ENCODE data around the gene SLCO2B1.

DNA sequence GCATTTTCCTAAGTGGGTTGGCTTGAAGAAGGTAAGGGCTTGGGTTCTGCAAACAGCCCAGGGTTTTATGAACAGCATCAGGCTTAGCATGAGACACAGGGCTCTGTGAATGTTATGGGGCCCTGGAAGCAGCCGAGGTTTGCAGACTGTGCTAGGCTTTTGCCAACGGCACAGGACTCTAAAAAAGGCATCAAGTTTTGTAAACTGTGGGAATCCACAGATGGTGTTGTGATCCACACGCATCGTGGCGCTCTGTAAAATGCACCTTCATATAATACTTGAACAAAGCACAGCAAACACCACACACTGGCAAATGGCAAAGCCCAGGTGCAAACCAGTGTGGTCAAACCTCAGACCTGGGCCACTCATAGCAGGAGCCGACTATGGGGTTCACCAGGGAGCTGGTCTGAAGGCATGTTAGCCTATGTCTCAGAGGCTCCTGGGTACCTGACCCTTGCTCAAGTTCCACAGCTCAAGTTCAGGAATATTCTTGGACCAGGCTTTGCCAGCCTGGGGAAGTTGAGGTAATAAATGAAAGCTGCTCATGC is 2.4 kb upstream of the SLCO2B1 start:
- TF ChIP-seq, protein P1, sequence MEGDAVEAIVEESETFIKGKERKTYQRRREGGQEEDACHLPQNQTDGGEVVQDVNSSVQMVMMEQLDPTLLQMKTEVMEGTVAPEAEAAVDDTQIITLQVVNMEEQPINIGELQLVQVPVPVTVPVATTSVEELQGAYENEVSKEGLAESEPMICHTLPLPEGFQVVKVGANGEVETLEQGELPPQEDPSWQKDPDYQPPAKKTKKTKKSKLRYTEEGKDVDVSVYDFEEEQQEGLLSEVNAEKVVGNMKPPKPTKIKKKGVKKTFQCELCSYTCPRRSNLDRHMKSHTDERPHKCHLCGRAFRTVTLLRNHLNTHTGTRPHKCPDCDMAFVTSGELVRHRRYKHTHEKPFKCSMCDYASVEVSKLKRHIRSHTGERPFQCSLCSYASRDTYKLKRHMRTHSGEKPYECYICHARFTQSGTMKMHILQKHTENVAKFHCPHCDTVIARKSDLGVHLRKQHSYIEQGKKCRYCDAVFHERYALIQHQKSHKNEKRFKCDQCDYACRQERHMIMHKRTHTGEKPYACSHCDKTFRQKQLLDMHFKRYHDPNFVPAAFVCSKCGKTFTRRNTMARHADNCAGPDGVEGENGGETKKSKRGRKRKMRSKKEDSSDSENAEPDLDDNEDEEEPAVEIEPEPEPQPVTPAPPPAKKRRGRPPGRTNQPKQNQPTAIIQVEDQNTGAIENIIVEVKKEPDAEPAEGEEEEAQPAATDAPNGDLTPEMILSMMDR (IDR thresholded peaks at IDR 0.05): no peak
- no peak for TF ChIP-seq POLR2A (IDR thresholded peaks at IDR 0.05)

Measured in heart left ventricle (tissue), 13 donors.